ENCODE results near the gene IDH3G. TPM values are rescaled to one million over a fixed set of nuclear protein-coding genes. Genes with fewer than 3 reads are reported as not detected.

IDH3G gene
- total RNA-seq, 1 donor from 2014 or later = 49.5 TPM

DNA sequence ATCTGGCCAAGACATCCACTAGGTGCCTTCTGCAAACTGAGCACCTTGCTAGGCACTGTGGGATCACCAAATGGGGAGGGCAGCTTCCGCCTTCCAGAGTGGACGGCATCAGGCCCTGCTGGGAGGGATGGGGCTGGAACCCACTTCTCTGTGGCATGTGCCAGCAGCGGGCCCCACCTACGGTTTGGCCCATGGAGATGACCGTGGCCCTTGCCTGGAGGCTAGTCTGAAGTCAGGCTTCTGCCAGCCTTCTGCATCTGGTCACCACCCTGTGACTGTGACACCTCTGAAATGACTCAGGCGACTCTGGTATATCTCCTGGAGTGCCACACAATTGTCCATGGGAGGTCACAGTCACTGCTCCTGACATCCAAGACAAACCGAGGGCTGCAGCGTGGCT, 7.5 kb upstream of the IDH3G start:
- H3K9me3 Mint-ChIP-seq (ENCODE audit: low read depth) = no peaks in the 10 kb centered on the region
- DNase-seq (ENCODE audit: low spot score, unreplicated experiment) = no peak
- no peaks in the 10 kb centered on the region for H3K4me1 Mint-ChIP-seq (ENCODE audit: low read depth)
- H3K4me3 Mint-ChIP-seq (ENCODE audit: low read depth) = no peak overlapping the region
- H3K36me3 Mint-ChIP-seq (ENCODE audit: insufficient read depth) = no peaks in the 10 kb centered on the region
- H3K27me3 Mint-ChIP-seq = no peaks in the 10 kb centered on the region
- no peak overlapping the region for H3K27ac Mint-ChIP-seq
- TF ChIP-seq, protein P1, sequence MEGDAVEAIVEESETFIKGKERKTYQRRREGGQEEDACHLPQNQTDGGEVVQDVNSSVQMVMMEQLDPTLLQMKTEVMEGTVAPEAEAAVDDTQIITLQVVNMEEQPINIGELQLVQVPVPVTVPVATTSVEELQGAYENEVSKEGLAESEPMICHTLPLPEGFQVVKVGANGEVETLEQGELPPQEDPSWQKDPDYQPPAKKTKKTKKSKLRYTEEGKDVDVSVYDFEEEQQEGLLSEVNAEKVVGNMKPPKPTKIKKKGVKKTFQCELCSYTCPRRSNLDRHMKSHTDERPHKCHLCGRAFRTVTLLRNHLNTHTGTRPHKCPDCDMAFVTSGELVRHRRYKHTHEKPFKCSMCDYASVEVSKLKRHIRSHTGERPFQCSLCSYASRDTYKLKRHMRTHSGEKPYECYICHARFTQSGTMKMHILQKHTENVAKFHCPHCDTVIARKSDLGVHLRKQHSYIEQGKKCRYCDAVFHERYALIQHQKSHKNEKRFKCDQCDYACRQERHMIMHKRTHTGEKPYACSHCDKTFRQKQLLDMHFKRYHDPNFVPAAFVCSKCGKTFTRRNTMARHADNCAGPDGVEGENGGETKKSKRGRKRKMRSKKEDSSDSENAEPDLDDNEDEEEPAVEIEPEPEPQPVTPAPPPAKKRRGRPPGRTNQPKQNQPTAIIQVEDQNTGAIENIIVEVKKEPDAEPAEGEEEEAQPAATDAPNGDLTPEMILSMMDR (IDR thresholded peaks at IDR 0.05; ENCODE audit: unreplicated experiment) = no peak

DNA sequence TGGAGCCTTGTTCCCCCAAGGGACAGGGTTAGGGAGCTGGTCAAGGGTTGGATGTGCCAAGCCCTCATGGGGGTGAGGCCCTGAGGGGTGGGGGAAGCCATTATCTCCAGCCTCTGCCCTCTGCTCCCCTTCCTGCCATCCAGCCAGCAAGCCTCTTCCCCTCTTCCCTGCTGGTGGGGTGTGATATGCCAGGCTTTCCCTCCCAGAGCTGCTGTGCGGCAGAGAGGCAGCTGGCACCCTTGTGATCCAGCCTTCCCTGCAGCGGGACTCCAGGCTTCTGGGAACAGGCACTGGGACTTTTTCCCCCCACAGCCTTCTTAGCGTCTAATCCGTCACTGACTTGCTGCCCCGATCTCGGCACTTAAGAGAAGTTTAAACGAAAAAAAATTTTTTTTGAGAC, 6.6 kb upstream of the IDH3G start:
- no peaks in the 10 kb centered on the region for H3K36me3 Mint-ChIP-seq (ENCODE audit: insufficient read depth)
- DNase-seq (ENCODE audit: low spot score, unreplicated experiment) = no peak
- no peaks in the 10 kb centered on the region for H3K27me3 Mint-ChIP-seq
- no peak overlapping the region for H3K4me3 Mint-ChIP-seq (ENCODE audit: low read depth)
- TF ChIP-seq, protein P1 (IDR thresholded peaks at IDR 0.05; ENCODE audit: unreplicated experiment) = no peak
- H3K4me1 Mint-ChIP-seq (ENCODE audit: low read depth) = peaks cover 2% of the 10 kb centered on the region
- H3K27ac Mint-ChIP-seq = no peak overlapping the region
- no peaks in the 10 kb centered on the region for H3K9me3 Mint-ChIP-seq (ENCODE audit: low read depth)

DNA sequence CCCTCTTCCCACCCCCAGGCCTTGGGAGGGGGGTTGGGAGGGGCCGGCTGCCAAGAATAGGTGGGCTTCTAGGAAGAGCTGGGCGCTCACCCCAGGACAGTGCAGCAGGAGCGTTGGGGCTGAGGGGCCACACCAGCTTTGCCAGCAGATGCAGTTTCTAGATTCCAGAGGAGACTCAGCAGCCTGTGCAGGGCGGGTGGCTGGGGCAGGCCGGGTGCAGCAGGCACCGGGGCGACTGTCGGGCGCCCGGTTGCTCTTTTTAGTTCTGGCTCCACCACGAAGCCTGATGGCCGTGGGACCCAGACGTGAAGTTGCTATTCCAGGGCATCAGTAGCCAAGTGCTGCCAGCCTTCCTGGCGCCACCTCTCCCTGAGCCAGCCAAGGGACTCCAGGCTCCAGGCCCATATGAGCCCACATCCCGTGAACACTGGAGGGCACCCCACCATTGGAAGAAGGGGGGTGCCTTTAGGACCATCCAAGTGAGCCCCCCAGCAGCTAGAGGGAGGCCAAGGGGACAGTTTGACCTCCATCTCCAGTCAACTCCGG, 6.1 kb upstream of the IDH3G start:
- no peaks in the 10 kb centered on the region for H3K27me3 Mint-ChIP-seq
- H3K9me3 Mint-ChIP-seq (ENCODE audit: low read depth) = no peaks in the 10 kb centered on the region
- TF ChIP-seq, protein P1 (IDR thresholded peaks at IDR 0.05; ENCODE audit: unreplicated experiment) = no peak
- H3K4me1 Mint-ChIP-seq (ENCODE audit: low read depth) = peaks cover 4% of the 10 kb centered on the region
- no peak for DNase-seq (ENCODE audit: low spot score, unreplicated experiment)
- no peak overlapping the region for H3K4me3 Mint-ChIP-seq (ENCODE audit: low read depth)
- H3K27ac Mint-ChIP-seq = no peak overlapping the region
- H3K36me3 Mint-ChIP-seq (ENCODE audit: insufficient read depth) = no peaks in the 10 kb centered on the region

DNA sequence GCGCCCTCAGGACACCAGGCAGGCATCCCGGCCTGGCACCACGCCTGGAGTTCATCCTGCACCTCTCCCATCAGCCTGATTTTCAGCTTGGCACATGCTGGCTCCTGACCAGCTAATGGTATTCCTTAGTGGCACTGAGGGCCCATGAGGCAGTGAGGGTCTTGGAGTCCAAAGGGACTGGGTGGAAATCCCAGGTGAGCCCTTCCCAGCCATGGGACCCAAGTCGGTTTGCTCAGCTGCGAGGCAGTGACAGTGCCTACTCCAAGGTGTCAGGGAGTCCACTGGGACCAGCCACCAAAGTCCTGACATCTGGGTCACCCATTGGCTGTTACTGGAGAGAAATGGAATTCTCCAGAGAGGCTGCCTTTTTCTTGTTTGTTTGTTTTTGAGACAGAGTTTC, 5.2 kb upstream of the IDH3G start:
- Mint-ChIP-seq H3K27ac (no peak overlapping the region), H3K9me3 (ENCODE audit: low read depth) (no peaks in the 10 kb centered on the region), H3K4me3 (ENCODE audit: low read depth) (no peak overlapping the region), H3K27me3 (no peaks in the 10 kb centered on the region), H3K36me3 (ENCODE audit: insufficient read depth) (peaks cover 1% of the 10 kb centered on the region), H3K4me1 (ENCODE audit: low read depth) (peaks cover 4% of the 10 kb centered on the region)
- DNase-seq (ENCODE audit: low spot score, unreplicated experiment) = no peak
- TF ChIP-seq, protein P1 (IDR thresholded peaks at IDR 0.05; ENCODE audit: unreplicated experiment) = no peak

DNA sequence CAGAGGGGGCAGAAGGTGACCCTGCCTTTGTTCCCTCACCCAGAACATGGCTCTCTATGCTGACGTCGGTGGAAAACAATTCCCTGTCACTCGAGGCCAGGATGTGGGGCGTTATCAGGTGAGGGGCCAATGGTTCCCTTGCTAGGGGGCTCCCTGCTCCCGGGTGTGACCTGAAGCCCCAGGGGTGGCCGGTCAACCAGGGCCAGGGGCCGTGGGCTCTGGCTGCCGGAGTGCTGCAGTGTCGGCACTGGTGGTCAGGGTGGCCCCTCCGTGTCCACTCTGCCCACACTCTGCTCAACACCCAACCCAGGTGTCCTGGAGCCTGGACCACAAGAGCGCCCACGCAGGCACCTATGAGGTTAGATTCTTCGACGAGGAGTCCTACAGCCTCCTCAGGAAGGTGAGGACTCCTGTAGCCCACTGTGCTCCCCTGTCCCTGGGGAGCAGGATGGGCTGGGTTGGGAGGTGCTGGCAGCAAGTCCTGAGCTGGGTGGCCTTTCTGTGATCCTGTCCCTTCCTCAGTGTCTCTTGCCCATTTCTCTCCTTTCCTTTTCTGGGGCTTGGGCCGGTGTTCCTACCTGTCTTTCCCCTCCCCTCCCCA, 3.3 kb upstream of the IDH3G start:
- Mint-ChIP-seq H3K27ac (no peak overlapping the region), H3K27me3 (no peaks in the 10 kb centered on the region), H3K36me3 (ENCODE audit: insufficient read depth) (peaks cover 2% of the 10 kb centered on the region), H3K9me3 (ENCODE audit: low read depth) (no peaks in the 10 kb centered on the region), H3K4me1 (ENCODE audit: low read depth) (peaks cover 9% of the 10 kb centered on the region), H3K4me3 (ENCODE audit: low read depth) (no peak overlapping the region)
- TF ChIP-seq, protein P1 (IDR thresholded peaks at IDR 0.05; ENCODE audit: unreplicated experiment) = no peak
- no peak for DNase-seq (ENCODE audit: low spot score, unreplicated experiment)

Data from progenitor cell of endocrine pancreas (in vitro differentiated cells).